ENCODE data around the gene SYCP3. TPM values are rescaled to one million over a fixed set of nuclear protein-coding genes. Genes with fewer than 3 reads are reported as not detected.
A peak's percentile ranks its signal among the peaks of the same experiment; 100 is the strongest.

Gene SYCP3
- total and polyA plus RNA-seq, 2 of the 8 experiments (the other 6 are each of a cell fraction or from before 2014, with no cell fraction given) = 0.02 to 0.07 TPM

DNA sequence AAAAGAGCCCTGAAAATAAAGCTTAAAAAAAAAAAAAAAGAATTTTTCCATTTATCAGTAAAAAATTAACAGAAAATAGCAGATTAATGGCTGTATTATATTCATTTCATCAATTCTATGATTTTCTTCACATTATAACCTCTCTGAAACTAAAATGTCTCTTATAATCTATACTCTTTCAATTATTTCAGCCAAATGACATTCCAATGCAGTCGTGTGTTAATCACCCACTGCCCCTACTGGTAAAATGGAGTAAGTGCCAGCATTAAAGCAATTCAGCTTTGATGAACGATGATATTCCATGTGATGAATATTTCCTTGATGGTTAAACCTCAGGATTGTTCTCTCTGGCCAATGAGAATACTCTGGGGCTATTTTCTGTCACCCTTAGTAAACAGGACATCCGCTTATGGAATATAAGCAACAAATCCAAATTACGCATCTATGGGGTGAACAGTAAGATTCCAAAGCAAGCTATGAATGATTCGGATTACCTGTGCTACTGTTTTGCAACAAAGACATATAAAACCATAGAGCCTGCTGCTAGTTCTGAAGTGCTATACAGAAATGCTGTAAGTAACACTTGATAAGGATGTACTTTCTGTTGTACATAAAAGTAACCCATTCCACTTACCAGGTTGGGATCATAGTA is 20.3 kb upstream of the SYCP3 start:
- no peaks in the 10 kb centered on the region for H3K4me1 ChIP-seq (replicated peaks in 1 of 4; ENCODE audit: control insufficient read depth in 3 of 4, insufficient read depth in 4 of 4, low read length in 3 of 4)
- H3K4me2 ChIP-seq (ENCODE audit: insufficient read depth in 1 of 2, low read depth in 2 of 2, low read length in 2 of 2) = no peak overlapping the region
- H3K9me3 ChIP-seq (ENCODE audit: insufficient read depth in 2 of 2, low read depth in 1 of 2, low read length in 1 of 2) = no peaks in the 10 kb centered on the region
- H3K56ac ChIP-seq (replicated peaks; ENCODE audit: insufficient read length, low read depth, low read length) = no peak overlapping the region
- peaks cover 5 to 53% (median 23%) of the 10 kb centered on the region in 4 experiments; a peak in 7 of 8 replicates for H3K36me3 ChIP-seq (ENCODE audit: control insufficient read depth in 2 of 4, insufficient read depth in 4 of 4, low read length in 3 of 4)
- H2BK20ac ChIP-seq (ENCODE audit: low read length) = no peak overlapping the region
- no peak overlapping the region for H3K14ac ChIP-seq (ENCODE audit: insufficient read length)
- H3K4me3 ChIP-seq (ENCODE audit: extremely low read depth in 1 of 4, insufficient read depth in 2 of 4, low read depth in 3 of 4, low read length in 4 of 4) = no peak overlapping the region
- ChIA-PET POLR2A (ENCODE audit: partially characterized antibody) (interaction anchor here (0.6 to 1.0 kb wide), 2 partner anchors 13 to 64 kb away, joined by 3 read pairs; no protein-coding TSS in a partner anchor), CTCF (ENCODE audit: partially characterized antibody) (interaction anchor here (0.6 to 5.0 kb wide), 48 partner anchors 9 to 1520 kb away, joined by 3 to 38 read pairs (median 3); partner anchors contain the start of gene GNPTAB)
- no peak overlapping the region for H2BK5ac ChIP-seq (ENCODE audit: low read depth, low read length)
- no peak overlapping the region for H4K91ac ChIP-seq (replicated peaks; ENCODE audit: insufficient read length, low read length)
- no peak overlapping the region for H2AK5ac ChIP-seq (ENCODE audit: low read depth, low read length)
- H3K4ac ChIP-seq (replicated peaks; ENCODE audit: insufficient read length, low read depth, low read length) = no peak overlapping the region
- no peak overlapping the region for H4K8ac ChIP-seq (ENCODE audit: extremely low read depth, insufficient read depth, low read length)
- TF ChIP-seq NRF1 (IDR thresholded peaks at IDR 0.05; ENCODE audit: low read depth, low read length) (no peak), SIRT6 (IDR thresholded peaks at IDR 0.05; ENCODE audit: low read length) (no peak), SAP30 (IDR thresholded peaks at IDR 0.05; ENCODE audit: insufficient read depth, insufficient replicate concordance, low read length) (no peak), CTCF (IDR thresholded peaks at IDR 0.05; ENCODE audit: control extremely low read depth in 1 of 3, insufficient read depth in 1 of 3, low read depth in 1 of 3, low read length in 3 of 3) (peak in 2 of 3 experiments; percentile 46 to 74; a peak in 2 of 4 replicates), RAD21 (IDR thresholded peaks at IDR 0.05 in 1 of 2, conservative IDR thresholded peaks at IDR 0.05 in 1 of 2; ENCODE audit: low read depth in 2 of 2, low read length in 2 of 2) (peak; percentile 67 to 70), TEAD4 (IDR thresholded peaks at IDR 0.05; ENCODE audit: low read depth, low read length) (peak; percentile 63; the same call in 1 of the 2 replicates)
- H2BK15ac ChIP-seq (ENCODE audit: low read length) = no peak overlapping the region
- no peak overlapping the region for H2BK120ac ChIP-seq (replicated peaks; ENCODE audit: low read depth, low read length)
- no peaks in the 10 kb centered on the region for H3K79me1 ChIP-seq (ENCODE audit: low read depth, low read length)
- H3K23me2 ChIP-seq (ENCODE audit: low read depth, low read length) = no peaks in the 10 kb centered on the region
- no peaks in the 10 kb centered on the region for H4K20me1 ChIP-seq (replicated peaks in 1 of 2; ENCODE audit: control insufficient read depth in 1 of 2, insufficient read depth in 2 of 2, low read length in 2 of 2)
- DNase-seq (ENCODE audit: low read depth in 1 of 2, low spot score in 2 of 2) (no peak), FAIRE-seq (no peak)
- H3K27ac ChIP-seq (ENCODE audit: low read depth, low read length) = no peak overlapping the region
- H3K79me2 ChIP-seq (ENCODE audit: control insufficient read depth in 1 of 2, insufficient read depth in 2 of 2, low read length in 2 of 2) = no peaks in the 10 kb centered on the region
- H3K9ac ChIP-seq (replicated peaks in 1 of 4; ENCODE audit: extremely low read depth in 1 of 4, low read depth in 3 of 4, low read length in 3 of 4) = no peak overlapping the region
- no peak overlapping the region for H2AFZ ChIP-seq (ENCODE audit: low read length)
- no peak overlapping the region for H3K23ac ChIP-seq (ENCODE audit: insufficient read length)
- H4K5ac ChIP-seq (ENCODE audit: insufficient read length, low read depth, low read length) = no peak overlapping the region
- no peaks in the 10 kb centered on the region for H3K27me3 ChIP-seq (replicated peaks in 1 of 4; ENCODE audit: control insufficient read depth in 3 of 4, extremely low read depth in 1 of 4, insufficient read depth in 3 of 4, low read length in 3 of 4)
- 82% methylated on average over 5 of the region's 5 CpGs; no CpG with 5 or more reads in 1 of the 2 experiments for WGBS, 2 experiments (ENCODE audit: extremely low coverage in 1 of 2, insufficient coverage in 1 of 2, insufficient read length in 1 of 2, insufficient replicate concordance in 2 of 2, low coverage in 1 of 2, low lambda C conversion rate in 2 of 2, missing lambda C conversion rate in 1 of 2)
- H3K18ac ChIP-seq (ENCODE audit: extremely low read depth, low read length) = no peak overlapping the region
- no peak overlapping the region for H2BK12ac ChIP-seq (ENCODE audit: low read depth, low read length)

Measured in H1 (cell line).